Central memory CD4-positive, alpha-beta T cell (primary cell): ENCODE measurements around the gene OR56B4.

Experiments
- DNase-seq: peaks from one replicate; pipeline ENCODE4 v3.0.0; 2022

The OR56B4 gene

GRCh38 chr11:6152126-6152525, 44.6 kb downstream of the OR56B4 start:
- DNase-seq = no peak

- no peak for DNase-seq
Measured at GRCh38 chr11:6156628-6157359, 49.3 kb downstream of the OR56B4 start.
